ENCODE measurements around the gene KIF23.

KIF23 gene

GRCh38 chr15:69468241-69469121 is 54.3 kb downstream of the KIF23 start:
- peak; percentile 90 for DNase-seq

- no peak for DNase-seq
Measured at GRCh38 chr15:69469467-69470201, 55.5 kb downstream of the KIF23 start.

- no peak for DNase-seq
Measured at GRCh38 chr15:69472046-69472445, 57.9 kb downstream of the KIF23 start.

- no peak for DNase-seq
Measured at GRCh38 chr15:69472562-69472961, 58.4 kb downstream of the KIF23 start.

- no peak for DNase-seq
Measured at GRCh38 chr15:69474291-69474690, 60.1 kb downstream of the KIF23 start.

- DNase-seq, result no peak
Measured at GRCh38 chr15:69474846-69475455, 60.8 kb downstream of the KIF23 start.

- DNase-seq, result peak; percentile 16
Measured at GRCh38 chr15:69475769-69476358, 61.7 kb downstream of the KIF23 start.

GRCh38 chr15:69476704-69477473 is 62.7 kb downstream of the KIF23 start:
- DNase-seq, result no peak

- peak; percentile 53 for DNase-seq
Measured at GRCh38 chr15:69478259-69478781, 64.2 kb downstream of the KIF23 start.

GRCh38 chr15:69479081-69479480 is 64.9 kb downstream of the KIF23 start:
- no peak for DNase-seq

GRCh38 chr15:69479971-69480370 is 65.8 kb downstream of the KIF23 start:
- no peak for DNase-seq

GRCh38 chr15:69480932-69481331 is 66.8 kb downstream of the KIF23 start:
- no peak for DNase-seq

GRCh38 chr15:69482686-69483256 is 68.6 kb downstream of the KIF23 start:
- DNase-seq, result no peak

- DNase-seq, result no peak
Measured at GRCh38 chr15:69484837-69485236, 70.7 kb downstream of the KIF23 start.

GRCh38 chr15:69486481-69487110 is 72.4 kb downstream of the KIF23 start:
- DNase-seq, result no peak

GRCh38 chr15:69489073-69489571 is 75.0 kb downstream of the KIF23 start:
- no peak for DNase-seq

GRCh38 chr15:69490356-69491037 is 76.3 kb downstream of the KIF23 start:
- DNase-seq, result no peak

- no peak for DNase-seq
Measured at GRCh38 chr15:69491038-69491505, 76.9 kb downstream of the KIF23 start.

GRCh38 chr15:69493406-69493805 is 79.3 kb downstream of the KIF23 start:
- no peak for DNase-seq

- peak; percentile 38 for DNase-seq
Measured at GRCh38 chr15:69496001-69496400, 81.9 kb downstream of the KIF23 start.
